Thoracic aorta (tissue), 2 donors: ENCODE data around the gene PCDHGA1. TPM values are rescaled to one million over a fixed set of nuclear protein-coding genes. Genes with fewer than 3 reads are reported as not detected.

Experiments used
- ATAC-seq: fragments of 150-250 bp; one replicate; pipeline ENCODE4 v1.8.0; 2017; ENCODE audit warnings: low read depth; ENCODE audit not compliant: insufficient number of reproducible peaks, low FRiP score
- DNase-seq: peaks from one replicate; pipeline ENCODE4 v3.0.0-alpha.2; 2020; ENCODE audit warnings: low spot score
- H3K27ac ChIP-seq, 2 donors: fragments of 200-600 bp; sonication (generic); 1 replicate in 1 of 2; 2 replicates in 1 of 2; pipeline ENCODE4 v1.5.1; 2016; ENCODE audit warnings: mild to moderate bottlenecking in 2 of 2, moderate library complexity in 2 of 2
- H3K27me3 ChIP-seq: fragments of 200-600 bp; sonication (generic); replicated peaks from 2 replicates; pipeline ENCODE4 v1.6.0; 2016; ENCODE audit warnings: mild to moderate bottlenecking; ENCODE audit not compliant: insufficient read depth
- H3K36me3 ChIP-seq: fragments of 200-600 bp; sonication (generic); one replicate; pipeline ENCODE4 v1.5.1; 2016
- H3K4me1 ChIP-seq, 2 donors: fragments of 200-600 bp; sonication (generic); 1 replicate in 1 of 2; 2 replicates in 1 of 2; pipeline versions ENCODE4 v1.5.1 to v1.6.0; 2016; ENCODE audit warnings: low read depth in 2 of 2, mild to moderate bottlenecking in 1 of 2; ENCODE audit not compliant: control insufficient read depth in 1 of 2
- H3K4me3 ChIP-seq: fragments of 200-600 bp; sonication (generic); 2 replicates; pipeline ENCODE4 v1.5.1; 2016; ENCODE audit warnings: mild to moderate bottlenecking
- H3K9me3 ChIP-seq: fragments of 200-600 bp; sonication (generic); 2 replicates; pipeline ENCODE4 v1.5.1; 2016
- total RNA-seq, 2 donors: library from RNA; depleted of rRNA; stranded (reverse); fragments of >200 nt; gene quantifications; one replicate each; pipeline versions ENCODE4 v1.1.0 to v1.2.3, GENCODE V29; 2016
- TF ChIP-seq, protein P1 (sequence below): fragments of 200-600 bp; sonication (generic); IDR thresholded peaks from one replicate; pipeline ENCODE4 v1.5.1; 2019; ENCODE audit warnings: antibody characterized with exemption

Gene PCDHGA1
- total RNA-seq, 2 donors from 2014 or later, result 0.41 to 2.8 TPM

DNA sequence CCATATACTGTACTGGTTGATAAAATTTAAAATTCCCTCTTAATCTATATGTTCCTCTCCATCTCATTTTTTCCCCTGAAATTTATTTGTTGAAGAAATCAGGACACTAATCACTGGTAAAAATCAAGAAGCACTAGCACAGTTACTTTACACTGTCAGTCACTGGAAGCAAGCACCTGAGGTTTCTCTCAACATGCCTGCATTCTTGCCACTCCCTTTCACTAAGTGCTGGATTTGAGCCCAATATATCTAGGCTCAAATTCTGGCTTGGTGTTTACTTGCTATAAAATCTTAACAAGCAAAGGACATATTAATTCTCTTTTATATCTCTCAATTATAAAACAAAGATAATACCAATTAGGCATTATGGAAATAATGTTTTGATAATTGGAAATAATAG is 229.8 kb downstream of the PCDHGA1 start:
- H3K27ac ChIP-seq, result peak overlapping the region; percentile 53 to 93
- TF ChIP-seq, protein P1, sequence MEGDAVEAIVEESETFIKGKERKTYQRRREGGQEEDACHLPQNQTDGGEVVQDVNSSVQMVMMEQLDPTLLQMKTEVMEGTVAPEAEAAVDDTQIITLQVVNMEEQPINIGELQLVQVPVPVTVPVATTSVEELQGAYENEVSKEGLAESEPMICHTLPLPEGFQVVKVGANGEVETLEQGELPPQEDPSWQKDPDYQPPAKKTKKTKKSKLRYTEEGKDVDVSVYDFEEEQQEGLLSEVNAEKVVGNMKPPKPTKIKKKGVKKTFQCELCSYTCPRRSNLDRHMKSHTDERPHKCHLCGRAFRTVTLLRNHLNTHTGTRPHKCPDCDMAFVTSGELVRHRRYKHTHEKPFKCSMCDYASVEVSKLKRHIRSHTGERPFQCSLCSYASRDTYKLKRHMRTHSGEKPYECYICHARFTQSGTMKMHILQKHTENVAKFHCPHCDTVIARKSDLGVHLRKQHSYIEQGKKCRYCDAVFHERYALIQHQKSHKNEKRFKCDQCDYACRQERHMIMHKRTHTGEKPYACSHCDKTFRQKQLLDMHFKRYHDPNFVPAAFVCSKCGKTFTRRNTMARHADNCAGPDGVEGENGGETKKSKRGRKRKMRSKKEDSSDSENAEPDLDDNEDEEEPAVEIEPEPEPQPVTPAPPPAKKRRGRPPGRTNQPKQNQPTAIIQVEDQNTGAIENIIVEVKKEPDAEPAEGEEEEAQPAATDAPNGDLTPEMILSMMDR, result no peak
- no peaks in the 10 kb centered on the region for H3K9me3 ChIP-seq
- no peaks in the 10 kb centered on the region for H3K27me3 ChIP-seq
- H3K4me1 ChIP-seq, result peaks cover 19 to 35% of the 10 kb centered on the region in 2 donors
- DNase-seq (no peak), ATAC-seq (no peak)
- no peaks in the 10 kb centered on the region for H3K36me3 ChIP-seq
- peak overlapping the region; percentile 56 for H3K4me3 ChIP-seq

- H3K27me3 ChIP-seq, result no peaks in the 10 kb centered on the region
- peak overlapping the region; percentile 53 to 93 for H3K27ac ChIP-seq
- H3K9me3 ChIP-seq, result no peaks in the 10 kb centered on the region
- peak overlapping the region; percentile 56 for H3K4me3 ChIP-seq
- ATAC-seq (peak; percentile 86), DNase-seq (peak; percentile 65)
- peaks cover 19 to 35% of the 10 kb centered on the region in 2 donors for H3K4me1 ChIP-seq
- TF ChIP-seq, protein P1, result peak; percentile 90
- no peaks in the 10 kb centered on the region for H3K36me3 ChIP-seq
Observed at GRCh38 chr5:141560725-141561483, 230.6 kb downstream of the PCDHGA1 start.

Other genes with a start within 250 kb of the PCDHGA1 start
- 1 to 10 TPM; 2.3 to 4.6 TPM for gene PCDHB2, start 235.9 kb upstream of the PCDHGA1 start, total RNA-seq
- gene PCDHB3, start 230.0 kb upstream of the PCDHGA1 start, total RNA-seq, result 1 to 10 TPM; 2.3 to 3.7 TPM
- 10 to 100 TPM in 1 of 2 donors, 1 to 10 TPM in 1; 2.8 to 14.5 TPM for gene PCDHB4, start 208.7 kb upstream of the PCDHGA1 start, total RNA-seq
- 10 to 100 TPM in 1 of 2 donors, 1 to 10 TPM in 1; 4.8 to 11.0 TPM for gene PCDHB5, start 195.3 kb upstream of the PCDHGA1 start, total RNA-seq
- 1 to 10 TPM; 3.2 to 3.8 TPM for gene PCDHB6, start 180.5 kb upstream of the PCDHGA1 start, total RNA-seq
- gene PCDHB7, start 157.9 kb upstream of the PCDHGA1 start, total RNA-seq, result 1 to 10 TPM; 4.2 to 7.1 TPM
- 1 to 10 TPM in 1 of 2 donors, under 1 TPM in 1; 0.95 to 1.7 TPM for gene PCDHB8, start 152.7 kb upstream of the PCDHGA1 start, total RNA-seq
- 10 to 100 TPM in 1 of 2 donors, 1 to 10 TPM in 1; 9.1 to 11.6 TPM for gene PCDHB16, start 148.1 kb upstream of the PCDHGA1 start, total RNA-seq
- 1 to 10 TPM; 4.2 to 9.6 TPM for gene PCDHB9, start 143.4 kb upstream of the PCDHGA1 start, total RNA-seq
- 1 to 10 TPM; 6.1 to 9.1 TPM for gene PCDHB10, start 138.2 kb upstream of the PCDHGA1 start, total RNA-seq
- 10 to 100 TPM in 1 of 2 donors, 1 to 10 TPM in 1; 6.0 to 10.6 TPM for gene PCDHB11, start 130.9 kb upstream of the PCDHGA1 start, total RNA-seq
- 1 to 10 TPM; 7.3 to 7.4 TPM for gene PCDHB12, start 121.8 kb upstream of the PCDHGA1 start, total RNA-seq
- gene PCDHB13, start 116.6 kb upstream of the PCDHGA1 start, total RNA-seq, result 10 to 100 TPM in 1 of 2 donors, 1 to 10 TPM in 1; 8.0 to 16.1 TPM
- 10 to 100 TPM; 10.2 to 14.6 TPM for gene PCDHB14, start 107.2 kb upstream of the PCDHGA1 start, total RNA-seq
- 10 to 100 TPM in 1 of 2 donors, 1 to 10 TPM in 1; 6.1 to 10.7 TPM for gene PCDHB15, start 85.1 kb upstream of the PCDHGA1 start, total RNA-seq
- gene SLC25A2, start 26.5 kb upstream of the PCDHGA1 start, total RNA-seq, result 1 to 10 TPM; 2.0 to 3.5 TPM
- 10 to 100 TPM; 35.9 to 56.1 TPM for gene TAF7, start 9.7 kb upstream of the PCDHGA1 start, total RNA-seq
- gene PCDHGA2, start 8.2 kb downstream of the PCDHGA1 start, total RNA-seq, result 10 to 100 TPM in 1 of 2 donors, 1 to 10 TPM in 1; 8.5 to 13.8 TPM
- gene PCDHGA3, start 13.3 kb downstream of the PCDHGA1 start, total RNA-seq, result 1 to 10 TPM; 5.3 to 9.1 TPM
- 10 to 100 TPM in 1 of 2 donors, 1 to 10 TPM in 1; 6.8 to 11.4 TPM for gene PCDHGB1, start 19.6 kb downstream of the PCDHGA1 start, total RNA-seq
- gene PCDHGA4, start 24.5 kb downstream of the PCDHGA1 start, total RNA-seq, result 10 to 100 TPM; 11.4 TPM
- 10 to 100 TPM in 1 of 2 donors, 1 to 10 TPM in 1; 9.7 to 13.4 TPM for gene PCDHGB2, start 29.5 kb downstream of the PCDHGA1 start, total RNA-seq
- gene PCDHGA5, start 33.6 kb downstream of the PCDHGA1 start, total RNA-seq, result 10 to 100 TPM in 1 of 2 donors, 1 to 10 TPM in 1; 9.5 to 12.5 TPM
- 10 to 100 TPM; 11.2 to 15.4 TPM for gene PCDHGB3, start 39.7 kb downstream of the PCDHGA1 start, total RNA-seq
- 10 to 100 TPM; 12.0 to 13.1 TPM for gene PCDHGA6, start 43.4 kb downstream of the PCDHGA1 start, total RNA-seq
- 10 to 100 TPM; 11.9 to 12.2 TPM for gene PCDHGA7, start 52.2 kb downstream of the PCDHGA1 start, total RNA-seq
- gene PCDHGB4, start 57.2 kb downstream of the PCDHGA1 start, total RNA-seq, result 10 to 100 TPM; 11.6 to 18.1 TPM
- gene PCDHGA8, start 62.1 kb downstream of the PCDHGA1 start, total RNA-seq, result 10 to 100 TPM in 1 of 2 donors, 1 to 10 TPM in 1; 7.5 to 13.9 TPM
- gene PCDHGB5, start 67.4 kb downstream of the PCDHGA1 start, total RNA-seq, result 10 to 100 TPM; 20.8 to 26.3 TPM
- 10 to 100 TPM; 12.0 to 18.6 TPM for gene PCDHGA9, start 72.3 kb downstream of the PCDHGA1 start, total RNA-seq
- 10 to 100 TPM in 1 of 2 donors, 1 to 10 TPM in 1; 9.5 to 17.2 TPM for gene PCDHGB6, start 77.5 kb downstream of the PCDHGA1 start, total RNA-seq
- 10 to 100 TPM; 11.1 to 14.4 TPM for gene PCDHGA10, start 82.5 kb downstream of the PCDHGA1 start, total RNA-seq
- 10 to 100 TPM; 18.0 to 28.1 TPM for gene PCDHGB7, start 87.2 kb downstream of the PCDHGA1 start, total RNA-seq
- gene PCDHGA11, start 90.5 kb downstream of the PCDHGA1 start, total RNA-seq, result 10 to 100 TPM; 10.4 to 11.6 TPM
- 10 to 100 TPM; 16.2 to 26.0 TPM for gene PCDHGA12, start 100.0 kb downstream of the PCDHGA1 start, total RNA-seq
- 10 to 100 TPM; 61.3 to 99.9 TPM for gene PCDHGC3, start 145.5 kb downstream of the PCDHGA1 start, total RNA-seq
- 1 to 10 TPM; 6.4 to 7.9 TPM for gene PCDHGC4, start 154.5 kb downstream of the PCDHGA1 start, total RNA-seq
- gene PCDHGC5, start 158.6 kb downstream of the PCDHGA1 start, total RNA-seq, result 1 to 10 TPM; 5.7 to 6.9 TPM